HG03280 (cell line): Measurements from ENCODE around the gene PAX5.

Experiments used
- ATAC-seq: cut with Tn5 transposase; IDR thresholded peaks from one replicate; pipeline ENCODE4 v1.9.1; 2021; ENCODE audit warnings: mild to moderate bottlenecking, moderate library complexity; ENCODE audit not compliant: unreplicated experiment

PAX5 gene

DNA sequence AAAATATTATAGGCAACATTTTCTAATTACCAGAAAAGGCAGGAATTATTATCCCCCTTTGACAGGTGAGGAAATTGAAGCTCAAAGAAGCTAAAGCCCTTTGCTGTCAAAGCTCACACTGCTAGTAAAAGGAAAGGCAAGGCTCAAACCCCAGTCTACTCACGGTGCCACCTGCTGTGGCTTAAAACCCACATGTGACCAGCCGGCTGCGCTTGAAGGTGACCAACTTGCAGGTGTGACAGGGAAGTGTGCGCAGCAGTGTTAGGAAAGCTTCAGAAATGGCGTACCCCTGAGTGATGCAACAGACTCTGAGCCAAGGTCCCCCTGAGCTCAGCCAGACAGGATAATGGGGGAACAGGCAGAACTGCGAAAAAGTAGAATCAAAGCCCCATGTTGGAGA, 45.2 kb downstream of the PAX5 start:
- ATAC-seq, result no peak

GRCh38 chr9:36987891-36988290, 46.2 kb downstream of the PAX5 start:
- no peak for ATAC-seq

DNA sequence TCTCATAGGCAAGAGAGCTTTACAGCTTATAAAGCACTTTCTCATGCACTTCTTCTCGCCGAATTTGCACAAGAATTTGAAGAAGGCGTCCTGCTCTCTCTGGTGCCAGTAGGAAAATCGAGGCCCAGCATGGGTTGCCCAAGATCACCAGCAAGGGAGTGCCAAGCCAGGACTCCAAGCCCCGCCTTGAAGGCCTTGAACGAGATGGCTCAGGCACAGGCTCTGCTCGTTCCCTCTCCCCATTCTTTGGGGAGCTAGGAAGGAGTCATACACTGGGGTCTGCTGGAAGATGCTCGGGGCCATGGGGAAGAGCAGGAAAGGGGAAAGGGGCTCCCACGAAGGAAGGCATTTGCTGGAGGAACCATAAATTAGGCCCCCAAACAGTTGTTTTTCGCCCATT, 46.7 kb downstream of the PAX5 start:
- ATAC-seq, result no peak

DNA sequence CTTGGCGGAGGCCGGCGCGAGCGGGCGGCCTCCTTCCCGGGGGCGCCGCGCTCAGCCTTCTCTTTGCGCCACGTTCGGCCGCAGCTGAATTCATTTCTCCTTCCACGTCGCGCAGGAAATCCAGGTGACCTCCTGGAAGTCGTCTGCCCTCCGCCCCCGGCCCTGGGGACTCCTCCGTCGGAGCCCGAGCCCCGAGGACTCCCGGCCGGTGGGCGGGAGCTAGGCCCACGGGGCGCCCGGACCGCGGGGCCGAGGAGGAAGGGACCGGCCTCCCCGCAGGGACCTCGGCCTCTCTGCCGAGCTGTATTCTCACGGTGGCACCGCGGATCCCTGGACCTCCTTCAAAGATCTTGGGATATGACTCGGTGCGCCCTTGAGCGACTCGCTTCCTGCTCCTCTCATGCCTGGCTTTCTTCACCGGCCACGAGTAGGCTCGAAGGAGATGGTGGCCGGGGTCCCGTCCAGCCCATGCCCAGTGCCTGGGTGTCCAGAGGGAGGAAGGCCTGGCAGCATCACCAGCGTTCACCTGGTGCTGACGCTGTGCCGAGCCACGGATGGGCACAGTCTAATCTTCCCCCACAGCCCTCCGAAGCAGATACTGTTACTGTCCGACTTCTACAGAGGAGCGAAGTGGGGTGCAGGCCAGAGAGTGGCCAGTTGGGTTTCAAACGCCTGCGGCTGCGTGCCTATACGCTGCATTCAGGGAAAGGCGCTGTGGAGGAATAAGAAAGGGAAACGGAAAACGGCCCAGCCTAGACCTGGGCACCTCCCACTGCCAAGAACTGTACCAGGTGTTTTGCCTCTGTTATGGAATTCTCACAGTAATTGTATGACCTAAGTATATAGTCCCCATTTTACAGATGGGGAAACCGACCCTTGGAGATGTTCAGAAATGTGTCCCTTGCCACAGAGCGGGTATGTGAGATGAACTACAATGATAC, 47.3 kb downstream of the PAX5 start:
- no peak for ATAC-seq

DNA sequence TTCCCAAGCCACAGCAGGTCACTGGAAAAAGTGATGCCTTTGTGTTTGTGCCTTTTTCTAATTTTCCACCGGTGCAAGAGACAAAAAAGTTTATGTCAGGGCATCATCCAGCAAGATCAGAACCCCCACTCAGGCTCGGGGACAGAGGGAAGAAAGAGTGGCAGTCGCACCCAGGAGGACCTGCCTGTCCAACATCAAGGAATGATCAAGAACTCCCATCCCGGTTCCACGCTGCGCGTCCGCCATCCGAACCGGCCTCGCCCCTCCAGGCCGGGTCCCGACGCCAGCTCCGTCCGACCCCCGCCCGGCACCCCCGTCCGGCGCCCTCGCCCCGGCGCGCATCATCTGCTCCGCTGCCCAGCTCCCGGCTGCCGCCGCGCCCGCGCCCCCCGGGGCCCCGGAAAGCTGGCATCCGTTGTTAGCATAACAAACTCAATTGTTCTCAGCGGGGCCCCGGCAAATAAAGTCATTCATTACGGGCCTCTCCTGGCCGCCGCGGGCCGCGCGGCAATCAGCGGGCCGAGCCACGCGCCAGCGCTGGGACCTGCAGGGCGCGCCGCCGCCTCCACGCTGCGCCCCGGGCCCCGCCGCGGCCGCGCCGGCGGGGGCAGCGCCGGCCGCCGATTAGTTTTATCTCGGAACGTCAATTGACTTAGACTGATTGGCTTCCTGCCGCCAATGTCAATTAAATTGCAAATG, 48.1 kb downstream of the PAX5 start:
- ATAC-seq, result no peak

DNA sequence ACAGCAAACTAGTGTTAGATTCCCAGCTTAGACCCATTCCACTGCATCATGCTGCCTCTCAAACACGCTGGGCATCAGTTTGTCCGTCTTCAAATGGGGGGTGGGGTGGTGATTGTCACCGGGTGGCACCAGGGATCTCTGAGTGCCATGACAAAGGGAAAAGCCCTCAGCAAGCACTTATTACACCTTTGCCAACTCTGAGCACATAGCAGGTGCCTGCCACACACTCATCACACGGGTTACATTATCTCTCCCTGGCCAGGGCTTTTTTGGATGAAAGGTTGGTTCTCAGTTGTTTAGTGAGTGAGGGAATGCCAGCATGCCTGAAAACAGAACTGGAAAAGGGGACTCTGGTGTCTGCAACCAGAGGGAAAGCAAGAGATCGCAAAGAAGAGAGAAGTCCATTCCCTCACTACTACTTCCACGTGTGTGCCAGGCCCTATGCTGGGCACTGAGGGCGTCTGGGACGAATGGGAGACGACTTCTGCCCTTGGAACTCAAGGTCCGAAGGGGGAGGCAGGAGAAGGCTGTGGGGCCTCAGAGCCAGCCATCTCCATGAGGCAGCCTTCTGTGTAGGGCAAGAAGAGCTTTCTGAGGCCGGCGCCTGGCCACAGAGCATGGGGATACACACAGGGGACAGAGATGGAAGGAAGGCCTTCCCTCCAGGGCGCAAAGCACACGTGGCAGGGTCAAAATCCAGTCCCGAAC, 48.9 kb downstream of the PAX5 start:
- ATAC-seq, result no peak

DNA sequence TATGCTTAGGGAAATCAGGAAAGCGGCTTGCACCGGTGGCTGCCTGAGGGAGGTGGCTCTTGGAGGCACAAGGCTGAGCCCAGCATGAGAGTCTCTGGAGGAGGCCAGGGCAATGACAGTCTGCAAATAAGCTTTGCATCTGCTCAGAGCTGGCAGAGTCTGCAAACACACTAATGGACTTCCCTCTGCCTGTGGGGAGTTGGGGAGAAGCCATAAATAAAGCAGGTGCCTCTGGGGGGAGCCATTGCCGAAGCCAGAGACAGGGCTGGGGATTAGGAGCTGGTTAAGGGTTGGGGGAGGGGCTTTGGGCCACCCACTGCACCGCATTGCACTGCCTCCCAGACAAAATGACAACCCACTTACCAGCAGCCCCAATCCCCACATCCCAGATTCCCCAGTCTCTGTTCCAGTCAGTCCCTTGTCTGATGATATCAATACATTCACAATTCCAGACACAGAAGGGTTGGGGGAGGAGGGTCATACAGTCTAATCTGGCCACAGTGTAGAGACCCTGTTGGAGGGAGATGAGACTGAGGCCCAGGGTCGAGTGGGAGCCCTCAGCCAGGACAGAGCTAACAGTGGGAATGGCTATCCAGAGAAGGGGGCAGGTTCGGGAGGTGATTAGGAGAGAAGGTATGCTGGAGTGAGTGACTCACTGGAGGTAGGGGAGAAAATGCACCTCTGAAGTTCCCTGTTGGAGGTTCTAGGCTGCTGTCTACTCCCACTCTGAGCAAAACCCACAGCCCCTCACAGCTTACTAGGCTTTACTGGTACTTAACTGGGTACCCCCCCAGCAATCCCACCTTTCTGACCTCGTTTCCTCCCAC, 53.7 kb downstream of the PAX5 start:
- no peak for ATAC-seq

DNA sequence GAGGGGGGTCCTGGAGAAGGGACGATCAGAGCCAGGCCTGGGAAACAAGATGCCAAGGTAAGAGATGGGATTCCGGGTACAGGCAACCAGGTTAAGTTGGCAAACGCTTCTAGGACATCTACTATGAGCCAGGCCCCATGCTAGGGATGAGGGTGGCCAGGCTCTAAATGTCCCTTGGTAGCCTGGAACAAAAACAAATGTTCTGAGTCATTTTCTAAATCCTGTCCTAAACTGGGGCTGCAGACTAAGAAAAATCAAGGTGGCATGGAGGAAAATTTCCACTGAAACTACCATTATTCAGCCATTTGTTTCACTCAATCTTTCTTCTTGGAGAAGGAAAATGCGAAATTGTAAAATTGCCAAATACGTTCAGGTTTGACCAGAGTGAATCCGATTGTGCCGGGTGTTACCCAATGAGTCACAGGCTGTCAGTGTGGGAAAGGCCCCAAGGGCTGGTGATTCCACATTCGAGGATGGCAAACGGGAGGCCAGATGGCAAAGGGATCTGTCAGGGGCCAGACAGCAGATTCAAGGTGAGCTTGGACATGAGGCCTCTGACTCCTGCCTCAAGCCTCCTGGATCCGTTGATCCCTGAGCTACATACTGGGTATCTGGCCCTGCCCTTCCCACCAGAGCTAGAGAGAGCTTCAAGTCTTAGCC, 57.6 kb downstream of the PAX5 start:
- no peak for ATAC-seq

- no peak for ATAC-seq
Measured at GRCh38 chr9:36974731-36975130, 59.3 kb downstream of the PAX5 start.

GRCh38 chr9:36971935-36972488, 62.1 kb downstream of the PAX5 start:
- ATAC-seq, result no peak

- no peak for ATAC-seq
Measured at GRCh38 chr9:36970007-36970888, 63.8 kb downstream of the PAX5 start.

DNA sequence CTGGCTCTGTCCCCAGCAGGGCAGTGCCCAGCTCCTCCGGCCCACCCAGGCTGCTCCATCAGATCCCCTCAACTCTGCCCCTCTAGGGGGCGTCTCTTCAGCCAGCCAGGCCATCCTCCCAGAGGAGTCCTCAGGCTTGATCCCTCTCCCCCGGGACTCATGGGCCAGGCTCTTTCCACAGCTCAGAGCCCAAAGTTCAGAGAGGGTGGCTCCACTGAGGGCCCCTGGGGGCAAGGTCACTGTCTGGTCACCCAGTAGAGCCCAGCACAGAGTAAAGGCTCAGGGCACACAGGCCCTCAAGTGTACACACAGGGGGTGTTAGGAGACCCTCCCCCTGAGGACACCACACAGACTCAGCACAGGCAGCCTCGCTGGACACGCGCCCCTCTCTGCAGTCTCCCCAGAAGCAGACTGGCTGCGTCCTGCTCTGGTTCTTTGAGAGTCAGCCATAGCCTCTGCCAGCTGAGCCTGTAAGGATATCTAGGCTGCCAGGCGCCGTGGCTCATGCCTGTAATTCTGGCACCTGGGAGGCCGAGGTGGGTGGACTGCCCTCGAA, 64.8 kb downstream of the PAX5 start:
- ATAC-seq, result no peak

DNA sequence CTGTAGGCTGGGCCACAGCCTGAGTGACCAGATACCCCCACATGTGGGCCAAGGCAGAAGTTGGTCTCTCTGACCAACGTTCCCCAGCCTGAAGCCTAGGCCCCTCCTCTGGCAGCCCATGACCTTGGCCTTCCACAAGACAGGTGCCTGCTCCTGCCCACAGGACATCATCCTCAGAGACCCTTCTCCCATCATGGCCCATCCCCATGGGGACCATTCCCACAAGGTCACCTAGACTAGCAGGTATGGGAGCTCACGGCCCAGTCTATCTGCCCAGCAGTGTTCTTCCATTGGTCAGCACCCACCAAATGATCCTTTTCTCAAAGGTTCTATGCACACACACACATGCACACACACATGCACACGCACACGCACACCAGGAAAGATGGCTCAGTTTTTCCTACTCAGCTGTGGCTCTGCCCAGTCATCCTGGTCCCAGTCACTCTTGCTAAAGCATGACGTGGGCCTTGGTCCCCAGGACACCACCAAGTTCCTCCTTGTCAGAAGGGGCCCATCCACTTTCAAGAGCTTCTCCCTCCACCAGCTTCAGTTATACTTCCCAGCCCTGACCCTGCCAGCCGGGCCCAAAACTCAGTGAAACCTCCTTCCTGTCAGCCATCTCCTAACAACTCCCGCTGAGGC, 65.4 kb downstream of the PAX5 start:
- ATAC-seq, result no peak

GRCh38 chr9:36967997-36968396, 66.1 kb downstream of the PAX5 start:
- ATAC-seq, result no peak

DNA sequence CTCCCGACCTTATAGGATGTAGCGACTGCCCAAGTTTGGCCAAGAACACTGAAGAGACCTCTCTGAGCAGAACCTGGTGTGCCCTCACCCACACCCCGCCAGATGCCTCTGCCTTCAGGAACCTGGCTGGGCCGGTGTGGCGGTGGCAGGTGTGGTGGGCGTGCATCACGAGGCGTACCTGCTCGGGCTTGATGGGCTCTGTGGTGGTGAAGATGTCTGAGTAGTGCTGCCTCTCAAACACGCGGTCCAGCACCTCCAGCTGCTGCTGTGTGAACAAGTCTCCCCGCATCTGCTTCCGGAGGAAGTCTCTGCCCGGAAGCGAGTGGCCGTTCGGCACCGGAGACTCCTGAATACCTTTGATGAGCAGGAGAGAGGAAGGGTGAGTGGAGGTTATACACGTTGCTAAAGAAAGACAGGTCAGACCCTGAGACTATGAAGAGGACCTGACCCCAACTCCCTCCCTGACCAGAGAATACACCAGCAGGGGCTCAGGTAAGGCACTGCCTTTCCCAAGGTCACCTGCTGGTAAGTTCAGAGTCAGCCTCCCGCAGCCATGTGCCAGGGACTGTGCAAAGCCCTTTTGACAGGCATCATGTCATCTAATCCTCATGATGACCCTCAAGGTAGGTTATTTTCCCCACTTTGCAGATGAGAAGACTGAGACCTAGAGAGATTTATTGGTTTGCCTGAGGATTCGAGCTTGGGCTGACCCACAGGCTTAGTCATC, 67.5 kb downstream of the PAX5 start:
- no peak for ATAC-seq

DNA sequence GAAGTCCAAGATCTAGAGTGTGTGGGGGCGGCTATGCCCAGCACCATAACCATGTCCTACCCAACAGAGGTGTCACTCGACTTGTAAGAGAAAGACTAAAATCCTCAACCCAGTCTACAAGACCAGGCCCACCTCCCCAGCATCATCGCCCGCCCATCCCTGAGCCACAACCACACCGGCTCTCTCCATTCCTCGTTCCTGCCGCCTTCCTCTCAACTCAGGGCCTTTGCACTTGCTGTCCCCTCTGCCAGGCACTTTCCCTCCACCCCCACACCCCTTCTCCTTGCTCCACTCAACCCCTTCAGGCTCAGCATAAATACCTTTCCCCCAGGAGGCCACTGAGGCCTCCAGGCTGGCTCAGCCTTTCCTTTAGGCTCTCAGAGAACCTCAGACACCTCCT, 69.3 kb downstream of the PAX5 start:
- no peak for ATAC-seq

DNA sequence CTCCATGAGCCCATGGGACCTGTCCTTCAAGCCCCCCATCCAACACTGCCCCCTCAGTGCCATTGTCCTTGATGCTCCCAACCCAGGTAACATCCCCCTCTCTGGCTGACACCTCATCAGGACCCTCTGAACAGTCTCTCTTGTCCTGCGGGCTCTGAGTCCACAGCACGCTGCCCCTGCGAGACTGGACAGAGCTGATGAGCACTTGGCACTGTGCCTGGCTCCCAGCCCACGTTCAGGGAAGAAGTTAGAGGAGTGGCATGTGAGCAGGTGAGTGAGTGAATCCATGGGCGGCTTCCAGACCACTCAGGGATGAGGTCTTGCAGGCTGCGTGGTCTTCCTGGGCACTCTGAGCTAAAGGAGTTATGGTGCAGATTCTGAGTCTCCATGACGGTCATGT, 70.7 kb downstream of the PAX5 start:
- ATAC-seq, result no peak

DNA sequence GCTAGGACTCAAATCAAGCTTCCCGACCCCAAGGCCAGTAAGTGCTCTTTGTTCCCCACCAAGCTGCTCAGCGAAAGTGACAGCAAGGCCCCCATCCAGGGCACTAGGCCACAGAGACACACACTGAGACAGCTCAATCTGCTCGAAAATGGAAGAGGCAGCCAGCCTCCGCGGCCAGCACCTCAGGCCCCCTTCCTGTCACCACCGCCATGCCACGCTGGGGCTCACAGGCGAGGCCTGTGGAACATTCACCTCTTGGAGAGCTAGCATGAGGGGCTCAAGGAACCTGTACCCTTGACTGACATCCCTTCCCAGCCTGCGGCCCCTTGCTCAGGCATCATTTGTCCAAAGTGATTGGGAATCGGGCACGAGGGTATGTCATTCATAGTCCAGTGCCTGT, 71.4 kb downstream of the PAX5 start:
- ATAC-seq, result no peak
